Measurements from ENCODE around the gene EBLN1. TPM values are rescaled to one million over a fixed set of nuclear protein-coding genes. Genes with fewer than 3 reads are reported as not detected.

EBLN1 gene
- total RNA-seq (2014; rRNA removed; shearing (Covaris generic)), result not detected in 2 replicates

- Histone ChIP-seq H3K27me3 (no peaks in the 10 kb centered on the region), H3K4me1 (no peaks in the 10 kb centered on the region), H3K9me3 (replicated peaks) (no peaks in the 10 kb centered on the region), H3K36me3 (no peaks in the 10 kb centered on the region), H3K4me3 (no peak within 1 kb of the TSS), H3K27ac (no peak within 1 kb of the TSS)
- DNase-seq, result no peak
Measured at GRCh38 chr10:22217842-22218241, at the start of gene EBLN1. Gene EBLN1 (minus strand): TSS chr10:22218015. CDS start chr10:22209983, 8,032 bp downstream.

DNA sequence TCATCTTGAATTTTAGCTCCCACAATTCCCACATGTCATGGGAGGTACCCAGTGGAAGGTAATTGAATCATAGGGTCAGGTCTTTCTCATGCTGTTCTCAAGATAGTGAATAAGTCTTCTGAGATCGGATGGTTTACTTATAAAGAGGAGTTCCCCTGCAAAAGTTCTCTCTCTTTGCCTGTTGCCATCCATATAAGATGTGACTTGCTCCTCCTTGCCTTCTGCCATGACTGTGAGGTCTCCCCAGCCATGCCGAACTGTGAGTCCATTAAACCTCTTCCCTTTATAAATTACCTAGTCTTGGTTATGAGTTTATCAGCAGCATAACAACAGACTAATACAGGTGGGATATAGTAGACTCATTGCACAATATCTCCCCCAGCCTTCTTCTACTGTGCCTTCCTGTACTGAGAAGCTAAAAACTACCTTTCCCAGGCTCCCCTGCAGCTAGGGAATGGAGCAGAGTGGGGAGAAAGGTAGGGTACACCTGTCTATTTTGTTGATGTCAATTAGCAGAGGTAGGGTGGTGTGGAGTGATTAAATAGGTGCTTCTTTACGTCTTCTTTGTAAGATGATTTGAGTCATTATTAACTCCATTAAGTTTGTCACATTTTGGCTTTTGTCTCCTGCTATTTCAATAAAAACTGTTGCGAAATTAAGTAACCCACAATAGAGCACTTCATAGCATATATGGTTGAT lies 48.2 kb upstream of the EBLN1 start:
- Histone ChIP-seq H3K27me3 (no peaks in the 10 kb centered on the region), H3K36me3 (no peaks in the 10 kb centered on the region), H3K27ac (no peak overlapping the region), H3K4me3 (no peak overlapping the region), H3K9me3 (replicated peaks) (no peaks in the 10 kb centered on the region), H3K4me1 (no peaks in the 10 kb centered on the region)
- no peak for DNase-seq

GRCh38 chr10:22263106-22263505 lies 45.3 kb upstream of the EBLN1 start:
- DNase-seq, result no peak
- Histone ChIP-seq H3K36me3 (no peaks in the 10 kb centered on the region), H3K9me3 (replicated peaks) (no peaks in the 10 kb centered on the region), H3K4me1 (no peaks in the 10 kb centered on the region), H3K27me3 (no peaks in the 10 kb centered on the region), H3K27ac (no peak overlapping the region), H3K4me3 (no peak overlapping the region)

DNA sequence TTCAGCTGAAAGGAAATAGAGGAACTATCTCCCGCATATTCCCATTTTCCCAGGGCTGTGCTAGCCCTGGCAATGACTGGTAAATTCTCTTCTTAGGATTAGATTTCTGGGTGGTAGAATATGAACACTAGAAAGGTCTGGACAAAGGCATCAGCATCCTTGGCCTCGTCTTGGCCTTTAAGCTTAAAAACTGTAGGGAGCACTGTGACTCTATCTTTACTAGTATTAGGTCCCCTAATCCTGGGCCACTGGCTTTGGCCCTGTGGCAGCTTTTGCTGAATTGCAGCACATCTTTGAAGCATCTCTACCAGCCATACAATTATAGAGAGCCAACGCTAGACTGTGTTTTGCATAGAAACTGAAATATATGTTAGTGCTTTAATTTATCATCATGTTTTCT lies 41.5 kb upstream of the EBLN1 start:
- H3K27ac ChIP-seq, result no peak overlapping the region
- no peaks in the 10 kb centered on the region for H3K4me1 ChIP-seq
- no peaks in the 10 kb centered on the region for H3K27me3 ChIP-seq
- peak in 1 of 2 experiments; percentile 10 for DNase-seq
- no peaks in the 10 kb centered on the region for H3K9me3 ChIP-seq (replicated peaks)
- H3K4me3 ChIP-seq, result no peak overlapping the region
- no peaks in the 10 kb centered on the region for H3K36me3 ChIP-seq

- no peak for DNase-seq
- H3K36me3 ChIP-seq, result no peaks in the 10 kb centered on the region
- H3K4me1 ChIP-seq, result no peaks in the 10 kb centered on the region
- H3K9me3 ChIP-seq (replicated peaks), result no peaks in the 10 kb centered on the region
- H3K4me3 ChIP-seq, result no peak overlapping the region
- no peaks in the 10 kb centered on the region for H3K27me3 ChIP-seq
- H3K27ac ChIP-seq, result no peak overlapping the region
Measured at GRCh38 chr10:22258471-22258870, 40.7 kb upstream of the EBLN1 start.

- Histone ChIP-seq H3K4me3 (no peak overlapping the region), H3K27ac (no peak overlapping the region), H3K27me3 (no peaks in the 10 kb centered on the region), H3K4me1 (no peaks in the 10 kb centered on the region), H3K9me3 (replicated peaks) (no peaks in the 10 kb centered on the region), H3K36me3 (no peaks in the 10 kb centered on the region)
- no peak for DNase-seq
Measured at GRCh38 chr10:22253580-22253882, 35.7 kb upstream of the EBLN1 start.

GRCh38 chr10:22252801-22253579 lies 35.2 kb upstream of the EBLN1 start:
- DNase-seq, result no peak
- no peaks in the 10 kb centered on the region for H3K4me1 ChIP-seq
- no peaks in the 10 kb centered on the region for H3K36me3 ChIP-seq
- H3K27me3 ChIP-seq, result no peaks in the 10 kb centered on the region
- H3K9me3 ChIP-seq (replicated peaks), result no peaks in the 10 kb centered on the region
- H3K4me3 ChIP-seq, result no peak overlapping the region
- H3K27ac ChIP-seq, result no peak overlapping the region

- Histone ChIP-seq H3K27me3 (no peaks in the 10 kb centered on the region), H3K27ac (no peak overlapping the region), H3K4me3 (no peak overlapping the region), H3K9me3 (replicated peaks) (no peaks in the 10 kb centered on the region), H3K4me1 (no peaks in the 10 kb centered on the region), H3K36me3 (no peaks in the 10 kb centered on the region)
- no peak for DNase-seq
Measured at GRCh38 chr10:22252224-22252800, 34.5 kb upstream of the EBLN1 start.

GRCh38 chr10:22251751-22252223 lies 34.0 kb upstream of the EBLN1 start:
- H3K27ac ChIP-seq, result no peak overlapping the region
- no peaks in the 10 kb centered on the region for H3K27me3 ChIP-seq
- no peak for DNase-seq
- no peaks in the 10 kb centered on the region for H3K36me3 ChIP-seq
- H3K9me3 ChIP-seq (replicated peaks), result no peaks in the 10 kb centered on the region
- H3K4me3 ChIP-seq, result no peak overlapping the region
- peaks cover 3% of the 10 kb centered on the region; the same call in 1 of the 2 replicates for H3K4me1 ChIP-seq

- no peak overlapping the region for H3K27ac ChIP-seq
- H3K4me1 ChIP-seq, result peaks cover 3% of the 10 kb centered on the region; the same call in 1 of the 2 replicates
- no peak for DNase-seq
- H3K27me3 ChIP-seq, result no peaks in the 10 kb centered on the region
- H3K9me3 ChIP-seq (replicated peaks), result no peaks in the 10 kb centered on the region
- no peak overlapping the region for H3K4me3 ChIP-seq
- no peaks in the 10 kb centered on the region for H3K36me3 ChIP-seq
Measured at GRCh38 chr10:22250897-22251660, 33.3 kb upstream of the EBLN1 start.

- no peaks in the 10 kb centered on the region for H3K27me3 ChIP-seq
- peaks cover 3% of the 10 kb centered on the region; the same call in 1 of the 2 replicates for H3K4me1 ChIP-seq
- H3K9me3 ChIP-seq (replicated peaks), result no peaks in the 10 kb centered on the region
- no peak overlapping the region for H3K4me3 ChIP-seq
- H3K27ac ChIP-seq, result no peak overlapping the region
- no peak for DNase-seq
- no peaks in the 10 kb centered on the region for H3K36me3 ChIP-seq
Measured at GRCh38 chr10:22247636-22248035, 29.8 kb upstream of the EBLN1 start.

DNA sequence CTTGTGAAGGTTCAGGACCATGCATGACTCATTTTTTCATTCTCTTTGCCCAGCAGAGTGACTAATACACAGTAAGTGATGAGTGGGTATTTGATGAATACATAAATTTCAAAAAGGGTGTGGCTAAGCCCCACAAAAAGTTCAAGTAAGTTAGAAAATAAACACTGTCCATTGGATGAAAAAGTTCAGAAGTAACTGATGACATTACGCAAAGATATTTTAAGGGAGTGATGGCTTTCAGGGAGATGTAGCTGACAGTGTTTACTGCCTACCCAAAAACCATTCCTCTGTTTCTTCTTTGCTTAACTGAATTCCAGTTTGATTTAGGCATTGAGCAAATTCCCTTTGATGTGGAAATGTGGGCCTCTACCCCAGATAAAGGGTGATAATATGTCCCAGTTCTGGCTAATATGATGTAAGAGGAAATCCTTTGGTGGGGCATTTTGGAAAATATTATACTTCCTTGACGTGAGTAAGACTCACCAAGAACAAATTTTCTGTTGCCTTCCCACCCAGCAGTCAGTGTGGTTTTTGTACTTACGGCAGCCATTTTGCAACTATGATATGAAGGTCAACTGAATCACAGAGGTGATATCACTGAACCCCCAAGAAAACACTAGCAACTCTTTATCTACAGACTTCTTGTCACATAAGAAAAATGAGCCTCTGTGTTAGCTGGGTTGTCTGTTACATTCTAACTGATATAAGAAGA lies 29.0 kb upstream of the EBLN1 start:
- no peak for DNase-seq
- Histone ChIP-seq H3K27me3 (no peaks in the 10 kb centered on the region), H3K4me1 (peaks cover 3% of the 10 kb centered on the region; the same call in 1 of the 2 replicates), H3K9me3 (replicated peaks) (no peaks in the 10 kb centered on the region), H3K4me3 (no peak overlapping the region), H3K27ac (no peak overlapping the region), H3K36me3 (no peaks in the 10 kb centered on the region)

DNA sequence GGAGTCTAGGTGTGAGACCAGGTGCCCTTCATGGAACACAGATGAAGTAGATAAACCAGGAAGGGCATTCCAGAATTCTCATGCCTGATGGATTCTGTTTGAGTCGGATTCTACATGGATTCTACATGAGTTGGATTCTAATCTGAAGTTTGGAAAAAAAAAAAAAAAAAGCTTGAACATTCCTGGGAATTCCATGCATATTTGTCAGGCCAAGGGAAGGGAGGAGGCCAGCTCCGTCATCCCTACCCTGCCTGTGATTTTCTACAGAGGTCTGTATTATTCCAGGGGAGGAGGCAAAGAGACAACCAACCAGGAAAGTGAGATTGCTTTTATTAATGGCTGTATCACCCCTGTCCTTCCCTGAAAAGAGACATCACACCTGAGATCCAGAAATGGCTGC lies 27.8 kb upstream of the EBLN1 start:
- H3K27ac ChIP-seq, result no peak overlapping the region
- DNase-seq, result no peak
- H3K27me3 ChIP-seq, result no peaks in the 10 kb centered on the region
- peaks cover 3% of the 10 kb centered on the region; the same call in 1 of the 2 replicates for H3K4me1 ChIP-seq
- H3K9me3 ChIP-seq (replicated peaks), result no peaks in the 10 kb centered on the region
- no peak overlapping the region for H3K4me3 ChIP-seq
- H3K36me3 ChIP-seq, result no peaks in the 10 kb centered on the region

- H3K27me3 ChIP-seq, result no peaks in the 10 kb centered on the region
- H3K36me3 ChIP-seq, result no peaks in the 10 kb centered on the region
- H3K4me1 ChIP-seq, result peaks cover 3% of the 10 kb centered on the region; the same call in 1 of the 2 replicates
- H3K27ac ChIP-seq, result no peak overlapping the region
- no peak for DNase-seq
- H3K9me3 ChIP-seq (replicated peaks), result no peaks in the 10 kb centered on the region
- no peak overlapping the region for H3K4me3 ChIP-seq
Measured at GRCh38 chr10:22244855-22245254, 27.0 kb upstream of the EBLN1 start.

Data from SJCRH30 (cell line).